GM12875 (cell line): ENCODE measurements around the gene TOMM20.

Experiments used
- H3K4me3 ChIP-seq: one replicate; pipeline ENCODE4 v1.5.1; 2011; ENCODE audit warnings: low read depth, low read length, control low read depth
- TF ChIP-seq, protein P1 (sequence below): IDR thresholded peaks from 2 replicates; pipeline ENCODE4 v1.5.1; 2011; ENCODE audit warnings: low read depth, mild to moderate bottlenecking, control low read depth, inconsistent platforms, low read length, moderate library complexity, borderline replicate concordance; ENCODE audit not compliant: insufficient read depth

TOMM20 gene

GRCh38 chr1:235127732-235128455, 743 bp downstream of the TOMM20 start:
- TF ChIP-seq, protein P1, sequence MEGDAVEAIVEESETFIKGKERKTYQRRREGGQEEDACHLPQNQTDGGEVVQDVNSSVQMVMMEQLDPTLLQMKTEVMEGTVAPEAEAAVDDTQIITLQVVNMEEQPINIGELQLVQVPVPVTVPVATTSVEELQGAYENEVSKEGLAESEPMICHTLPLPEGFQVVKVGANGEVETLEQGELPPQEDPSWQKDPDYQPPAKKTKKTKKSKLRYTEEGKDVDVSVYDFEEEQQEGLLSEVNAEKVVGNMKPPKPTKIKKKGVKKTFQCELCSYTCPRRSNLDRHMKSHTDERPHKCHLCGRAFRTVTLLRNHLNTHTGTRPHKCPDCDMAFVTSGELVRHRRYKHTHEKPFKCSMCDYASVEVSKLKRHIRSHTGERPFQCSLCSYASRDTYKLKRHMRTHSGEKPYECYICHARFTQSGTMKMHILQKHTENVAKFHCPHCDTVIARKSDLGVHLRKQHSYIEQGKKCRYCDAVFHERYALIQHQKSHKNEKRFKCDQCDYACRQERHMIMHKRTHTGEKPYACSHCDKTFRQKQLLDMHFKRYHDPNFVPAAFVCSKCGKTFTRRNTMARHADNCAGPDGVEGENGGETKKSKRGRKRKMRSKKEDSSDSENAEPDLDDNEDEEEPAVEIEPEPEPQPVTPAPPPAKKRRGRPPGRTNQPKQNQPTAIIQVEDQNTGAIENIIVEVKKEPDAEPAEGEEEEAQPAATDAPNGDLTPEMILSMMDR, result no peak
- H3K4me3 ChIP-seq, result peak overlapping the region; percentile 98

DNA sequence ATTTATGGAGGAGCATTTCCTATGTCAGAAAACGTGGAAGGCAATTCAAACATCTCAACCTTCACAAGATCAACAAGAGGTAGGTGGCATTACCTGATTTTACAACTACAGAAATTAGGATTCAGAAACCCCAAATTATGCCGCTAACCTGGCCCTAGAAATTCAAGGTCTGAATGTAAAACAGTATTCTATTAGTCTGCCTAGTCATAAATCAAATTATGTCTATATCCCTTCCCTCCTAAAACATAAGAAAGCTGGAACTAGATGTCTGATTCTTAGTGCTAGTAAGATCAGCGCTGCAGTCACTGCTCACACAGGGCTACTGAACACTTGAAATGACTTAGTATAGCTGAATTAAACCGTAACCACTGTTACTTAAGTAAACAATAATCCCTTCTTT, 1.4 kb downstream of the TOMM20 start:
- peak overlapping the region; percentile 98 for H3K4me3 ChIP-seq
- TF ChIP-seq, protein P1, result no peak

GRCh38 chr1:235124665-235125064, 4.0 kb downstream of the TOMM20 start:
- no peak overlapping the region for H3K4me3 ChIP-seq
- TF ChIP-seq, protein P1, result no peak

- TF ChIP-seq, protein P1, result no peak
- H3K4me3 ChIP-seq, result no peak overlapping the region
Observed at GRCh38 chr1:235124111-235124510, 4.5 kb downstream of the TOMM20 start.

GRCh38 chr1:235122348-235122747, 6.3 kb downstream of the TOMM20 start:
- no peak overlapping the region for H3K4me3 ChIP-seq
- TF ChIP-seq, protein P1, result no peak

- TF ChIP-seq, protein P1, result no peak
- H3K4me3 ChIP-seq, result no peak overlapping the region
Observed at GRCh38 chr1:235113183-235113917, 15.3 kb downstream of the TOMM20 start.
